Measurements from ENCODE around the gene SRC. TPM values are rescaled to one million over a fixed set of nuclear protein-coding genes. Genes with fewer than 3 reads are reported as not detected.

Gene SRC
- total and polyA plus RNA-seq, 8 donors, result 21.3 to 78.4 (median 36.8) TPM

DNA sequence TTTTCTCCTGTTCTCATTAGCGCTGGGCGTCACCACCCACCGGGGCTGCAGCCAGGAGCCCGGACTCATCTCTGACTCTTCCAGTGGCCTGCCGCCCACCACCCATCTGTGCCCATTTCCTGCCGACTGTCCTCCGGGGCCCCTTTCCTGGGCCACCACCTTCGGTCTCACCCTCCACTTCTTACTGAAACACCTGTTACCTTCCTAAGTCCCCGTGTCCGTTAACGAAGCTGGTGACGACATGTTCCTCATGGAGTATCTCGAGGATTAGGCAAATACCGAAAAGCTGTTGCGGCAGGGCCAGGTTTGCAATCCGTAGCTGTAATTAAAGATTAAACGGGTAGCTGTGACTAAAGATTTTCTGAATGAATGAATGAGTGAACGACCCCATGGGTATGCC, 80.2 kb downstream of the SRC start:
- TF ChIP-seq, protein P1, sequence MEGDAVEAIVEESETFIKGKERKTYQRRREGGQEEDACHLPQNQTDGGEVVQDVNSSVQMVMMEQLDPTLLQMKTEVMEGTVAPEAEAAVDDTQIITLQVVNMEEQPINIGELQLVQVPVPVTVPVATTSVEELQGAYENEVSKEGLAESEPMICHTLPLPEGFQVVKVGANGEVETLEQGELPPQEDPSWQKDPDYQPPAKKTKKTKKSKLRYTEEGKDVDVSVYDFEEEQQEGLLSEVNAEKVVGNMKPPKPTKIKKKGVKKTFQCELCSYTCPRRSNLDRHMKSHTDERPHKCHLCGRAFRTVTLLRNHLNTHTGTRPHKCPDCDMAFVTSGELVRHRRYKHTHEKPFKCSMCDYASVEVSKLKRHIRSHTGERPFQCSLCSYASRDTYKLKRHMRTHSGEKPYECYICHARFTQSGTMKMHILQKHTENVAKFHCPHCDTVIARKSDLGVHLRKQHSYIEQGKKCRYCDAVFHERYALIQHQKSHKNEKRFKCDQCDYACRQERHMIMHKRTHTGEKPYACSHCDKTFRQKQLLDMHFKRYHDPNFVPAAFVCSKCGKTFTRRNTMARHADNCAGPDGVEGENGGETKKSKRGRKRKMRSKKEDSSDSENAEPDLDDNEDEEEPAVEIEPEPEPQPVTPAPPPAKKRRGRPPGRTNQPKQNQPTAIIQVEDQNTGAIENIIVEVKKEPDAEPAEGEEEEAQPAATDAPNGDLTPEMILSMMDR (IDR thresholded peaks at IDR 0.05), result no peak
- WGBS, 2 donors, result 46 to 49% methylated on average over 18 of the region's 18 CpGs
- FAIRE-seq (no peak), DNase-seq (peak in 1 of 6 donors; percentile 1), ATAC-seq (no peak)
- Histone ChIP-seq H3K27ac (no peak overlapping the region), H3K27me3 (no peaks in the 10 kb centered on the region), H3K9me3 (no peaks in the 10 kb centered on the region), H3K4me3 (no peak overlapping the region), H3K4me1 (no peaks in the 10 kb centered on the region), H3K36me3 (no peaks in the 10 kb centered on the region)
- intact Hi-C loops (cut with DNase I), result no loop called here

GRCh38 chr20:37426978-37427377, 81.0 kb downstream of the SRC start:
- ATAC-seq (no peak), DNase-seq (peak in 1 of 6 donors; percentile 9), FAIRE-seq (no peak)
- Histone ChIP-seq H3K36me3 (no peaks in the 10 kb centered on the region), H3K9me3 (no peaks in the 10 kb centered on the region), H3K27ac (no peak overlapping the region), H3K4me1 (no peaks in the 10 kb centered on the region), H3K27me3 (no peaks in the 10 kb centered on the region), H3K4me3 (no peak overlapping the region)
- WGBS, 2 donors, result 41 to 48% methylated on average over 3 of the region's 3 CpGs
- TF ChIP-seq, protein P1 (IDR thresholded peaks at IDR 0.05), result no peak
- intact Hi-C loops (cut with DNase I), result no loop called here

GRCh38 chr20:37430044-37430443, 84.1 kb downstream of the SRC start:
- Histone ChIP-seq H3K4me1 (no peaks in the 10 kb centered on the region), H3K27me3 (no peaks in the 10 kb centered on the region), H3K4me3 (no peak overlapping the region), H3K9me3 (no peaks in the 10 kb centered on the region), H3K36me3 (no peaks in the 10 kb centered on the region), H3K27ac (no peak overlapping the region)
- DNase-seq (no peak), ATAC-seq (no peak), FAIRE-seq (no peak)
- TF ChIP-seq, protein P1 (IDR thresholded peaks at IDR 0.05), result no peak
- intact Hi-C loops (cut with DNase I), result no loop called here

- no peak for DNase-seq
- intact Hi-C loops (cut with DNase I), result no loop called here
Observed at GRCh38 chr20:37430778-37431460, 85.0 kb downstream of the SRC start.

DNA sequence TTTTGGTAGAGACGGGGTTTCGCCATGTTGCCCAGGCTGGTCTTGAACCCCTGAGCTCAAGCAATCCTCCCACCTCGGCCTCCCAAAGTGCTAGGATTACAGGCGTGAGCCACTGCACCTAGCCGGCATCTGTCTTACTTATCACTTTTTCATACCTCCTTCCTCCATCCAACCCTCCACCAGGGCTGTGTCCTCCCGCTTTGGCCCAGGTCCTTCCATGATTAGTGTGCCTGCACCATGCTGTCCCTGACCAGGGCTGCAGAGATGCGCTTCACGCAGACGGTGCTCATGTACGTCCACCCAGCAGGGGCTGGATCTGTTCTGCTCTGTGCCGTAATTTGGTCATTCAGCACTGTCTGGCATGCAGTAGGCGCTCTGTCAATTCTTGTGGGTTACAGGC, 85.8 kb downstream of the SRC start:
- intact Hi-C loops (cut with DNase I), result no loop called here
- no peak for DNase-seq
- 76 to 85% methylated on average over 12 of the region's 12 CpGs for WGBS, 2 donors
- Histone ChIP-seq H3K27me3 (no peaks in the 10 kb centered on the region), H3K9me3 (no peaks in the 10 kb centered on the region), H3K4me3 (no peak overlapping the region), H3K36me3 (no peaks in the 10 kb centered on the region), H3K4me1 (no peaks in the 10 kb centered on the region), H3K27ac (no peak overlapping the region)
- TF ChIP-seq, protein P1 (IDR thresholded peaks at IDR 0.05), result no peak
- no peak for FAIRE-seq
- ATAC-seq, result no peak

More at GRCh38 chr20:37430778-37431460, 85.0 kb downstream of the SRC start:
- WGBS, 2 donors, result 53 to 65% methylated on average over 7 of the region's 7 CpGs
- TF ChIP-seq, protein P1 (IDR thresholded peaks at IDR 0.05), result no peak
- Histone ChIP-seq H3K9me3 (no peaks in the 10 kb centered on the region), H3K4me3 (no peak overlapping the region), H3K4me1 (no peaks in the 10 kb centered on the region), H3K27ac (no peak overlapping the region), H3K36me3 (no peaks in the 10 kb centered on the region), H3K27me3 (no peaks in the 10 kb centered on the region)
- FAIRE-seq (no peak), ATAC-seq (no peak)

Measured in pancreas (tissue), 10 donors.